Body of pancreas (tissue), 4 donors: ENCODE data around the gene NLGN1. TPM values are rescaled to one million over a fixed set of nuclear protein-coding genes. Genes with fewer than 3 reads are reported as not detected.
"Not testable (repeated sequence)": the region's sequence is repeated elsewhere in the genome, so short reads cannot be mapped to it uniquely, and the experiment has no call there.

Source experiments
- ATAC-seq: fragments of 150-250 bp; one replicate; pipeline ENCODE4 v1.9.1; 2016
- DNase-seq, 4 donors: peaks; one replicate each; pipeline ENCODE4 v3.0.0-alpha.2; 2019
- H3K27ac ChIP-seq, 4 donors: fragments of 200-600 bp; sonication (generic); 1 replicate in 3 of 4; 2 replicates in 1 of 4; pipeline versions ENCODE4 v1.5.1 to v1.6.1; 2016 to 2019; ENCODE audit warnings: mild to moderate bottlenecking in 1 of 4, mixed read lengths in 1 of 4, moderate library complexity in 1 of 4
- H3K27me3 ChIP-seq, 2 donors: fragments of 200-600 bp; sonication (generic); one replicate each; pipeline ENCODE4 v1.6.0; 2016; ENCODE audit warnings: mild to moderate bottlenecking in 1 of 2
- H3K36me3 ChIP-seq, 2 donors: fragments of 200-600 bp; sonication (generic); replicated peaks in 1 of 2; 2 replicates each; pipeline ENCODE4 v1.5.1; 2016; ENCODE audit warnings: low read depth in 2 of 2; ENCODE audit not compliant: insufficient read depth in 1 of 2
- H3K4me1 ChIP-seq: fragments of 200-600 bp; sonication (generic); one replicate; pipeline ENCODE4 v1.6.0; 2016
- H3K4me3 ChIP-seq, 2 donors: fragments of 200-600 bp; sonication (generic); 1 replicate in 1 of 2; 2 replicates in 1 of 2; pipeline ENCODE4 v1.5.1; 2016 to 2019
- H3K9me3 ChIP-seq, 3 donors: fragments of 200-600 bp; sonication (generic); 1 replicate in 2 of 3; 2 replicates in 1 of 3; pipeline ENCODE4 v1.5.1; 2016
- POLR2A ChIP-seq, 3 donors: fragments of 450-650 bp; IDR thresholded peaks; one replicate each; pipeline ENCODE4 v1.6.1; 2016; ENCODE audit warnings: antibody characterized with exemption in 3 of 3, mild to moderate bottlenecking in 2 of 3
- WGBS, 2 donors: methylation state at CpG; one replicate each; pipeline ENCODE4 v1.1.5; 2017; 5-methylcytosine and 5-hydroxymethylcytosine counted together
- intact Hi-C: fragments of 100-400 bp; cut with DNase I; formaldehyde crosslinking; loops from one replicate; pipeline ENCODE4 v1.15.1; 2023
- total RNA-seq, 2 donors: library from RNA; depleted of rRNA; stranded (reverse); fragments of >200 nt; gene quantifications; one replicate each; pipeline ENCODE4 v1.1.0, GENCODE V29; 2016
- TF ChIP-seq, protein P1 (sequence below), 7 experiments: fragments of 450-650 bp in 4 of 7; fragments of 200-600 bp in 3 of 7; sonication (generic) in 3 of 7; IDR thresholded peaks; one replicate each; pipeline ENCODE4 v1.5.1; 2016 to 2019; ENCODE audit warnings: antibody characterized with exemption in 7 of 7

NLGN1 gene
- total RNA-seq, 2 donors from 2014 or later: 0.52 to 1.3 TPM

DNA sequence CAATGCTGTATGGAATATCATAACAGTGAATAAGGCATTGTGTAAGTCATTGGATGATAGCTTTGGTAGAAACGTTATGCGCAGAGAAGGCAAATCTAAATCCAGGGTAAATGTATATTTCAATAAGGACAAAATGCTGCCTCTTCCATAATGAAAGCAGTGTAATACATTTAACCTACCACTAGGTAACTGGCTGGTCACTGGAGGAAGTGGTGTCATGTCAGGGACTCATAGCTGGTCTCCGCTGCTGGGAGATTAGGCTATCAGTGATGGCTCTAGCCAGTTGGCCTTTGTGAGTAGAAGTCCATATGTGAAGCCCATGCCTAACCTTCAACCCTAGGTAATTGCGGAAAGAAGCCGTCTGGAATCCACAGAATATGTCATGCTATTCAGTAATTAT lies 140.9 kb downstream of the NLGN1 start:
- no peak overlapping the region for H3K4me3 ChIP-seq
- DNase-seq (no peak), ATAC-seq (no peak)
- no peak for TF ChIP-seq POLR2A (IDR thresholded peaks at IDR 0.05)
- TF ChIP-seq, protein P1, sequence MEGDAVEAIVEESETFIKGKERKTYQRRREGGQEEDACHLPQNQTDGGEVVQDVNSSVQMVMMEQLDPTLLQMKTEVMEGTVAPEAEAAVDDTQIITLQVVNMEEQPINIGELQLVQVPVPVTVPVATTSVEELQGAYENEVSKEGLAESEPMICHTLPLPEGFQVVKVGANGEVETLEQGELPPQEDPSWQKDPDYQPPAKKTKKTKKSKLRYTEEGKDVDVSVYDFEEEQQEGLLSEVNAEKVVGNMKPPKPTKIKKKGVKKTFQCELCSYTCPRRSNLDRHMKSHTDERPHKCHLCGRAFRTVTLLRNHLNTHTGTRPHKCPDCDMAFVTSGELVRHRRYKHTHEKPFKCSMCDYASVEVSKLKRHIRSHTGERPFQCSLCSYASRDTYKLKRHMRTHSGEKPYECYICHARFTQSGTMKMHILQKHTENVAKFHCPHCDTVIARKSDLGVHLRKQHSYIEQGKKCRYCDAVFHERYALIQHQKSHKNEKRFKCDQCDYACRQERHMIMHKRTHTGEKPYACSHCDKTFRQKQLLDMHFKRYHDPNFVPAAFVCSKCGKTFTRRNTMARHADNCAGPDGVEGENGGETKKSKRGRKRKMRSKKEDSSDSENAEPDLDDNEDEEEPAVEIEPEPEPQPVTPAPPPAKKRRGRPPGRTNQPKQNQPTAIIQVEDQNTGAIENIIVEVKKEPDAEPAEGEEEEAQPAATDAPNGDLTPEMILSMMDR (IDR thresholded peaks at IDR 0.05): no peak
- H3K4me1 ChIP-seq: no peaks in the 10 kb centered on the region
- H3K36me3 ChIP-seq: no peaks in the 10 kb centered on the region
- no peaks in the 10 kb centered on the region for H3K27me3 ChIP-seq
- H3K27ac ChIP-seq: no peak overlapping the region
- H3K9me3 ChIP-seq: no peaks in the 10 kb centered on the region
- WGBS, 2 donors: 82 to 84% methylated on average over 5 of the region's 5 CpGs
- intact Hi-C loops: no loop called here

DNA sequence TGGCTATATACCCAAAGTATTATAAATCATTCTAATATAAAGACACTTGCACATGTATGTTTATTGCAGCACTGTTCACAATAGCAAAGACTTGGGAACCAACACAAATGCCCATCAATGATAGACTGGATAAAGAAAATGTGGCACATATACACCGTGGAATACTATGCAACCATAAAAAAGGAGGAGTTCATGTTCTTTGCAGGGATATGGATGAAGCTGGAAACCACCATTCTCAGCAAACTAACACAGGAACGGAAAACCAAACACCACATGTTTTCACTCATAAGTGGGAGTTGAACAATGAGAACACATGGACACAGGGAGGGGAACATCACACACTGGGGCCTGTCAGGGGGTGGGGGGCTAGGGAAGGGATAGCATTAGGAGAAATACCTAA lies 148.0 kb downstream of the NLGN1 start:
- H3K4me3 ChIP-seq, H3K27me3 ChIP-seq, intact Hi-C loops, H3K4me1 ChIP-seq, H3K27ac ChIP-seq, H3K9me3 ChIP-seq, DNase-seq, H3K36me3 ChIP-seq, ATAC-seq: not testable (repeated sequence)
- WGBS, 2 donors: 62 to 73% methylated on average over 2 of the region's 2 CpGs

DNA sequence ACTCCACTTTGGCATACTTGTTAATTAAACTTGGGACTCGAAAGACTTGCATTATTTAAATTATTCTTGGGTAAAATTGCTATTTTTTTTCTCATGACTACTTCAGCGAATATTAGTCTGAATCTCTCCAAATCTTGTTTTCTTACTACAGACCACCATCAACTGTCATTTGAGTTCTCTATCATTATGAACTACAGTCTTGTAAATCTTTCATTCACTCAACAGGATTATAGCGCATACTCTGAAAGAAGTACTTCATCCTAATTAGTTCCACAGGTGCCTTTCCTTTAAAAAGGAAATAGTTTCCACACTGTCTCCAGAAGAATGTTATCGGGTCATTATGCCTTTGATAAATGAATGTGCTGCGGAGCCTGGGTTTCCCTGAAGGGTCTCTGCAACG lies 149.5 kb downstream of the NLGN1 start:
- DNase-seq (no peak), ATAC-seq (no peak)
- Histone ChIP-seq H3K36me3 (no peaks in the 10 kb centered on the region), H3K27ac (no peak overlapping the region), H3K27me3 (no peaks in the 10 kb centered on the region), H3K9me3 (no peaks in the 10 kb centered on the region), H3K4me1 (no peaks in the 10 kb centered on the region), H3K4me3 (no peak overlapping the region)
- intact Hi-C loops: no loop called here
- no peak for TF ChIP-seq POLR2A (IDR thresholded peaks at IDR 0.05)
- TF ChIP-seq, protein P1 (IDR thresholded peaks at IDR 0.05): no peak
- WGBS, 2 donors: 58% methylated on average over 6 of the region's 6 CpGs

DNA sequence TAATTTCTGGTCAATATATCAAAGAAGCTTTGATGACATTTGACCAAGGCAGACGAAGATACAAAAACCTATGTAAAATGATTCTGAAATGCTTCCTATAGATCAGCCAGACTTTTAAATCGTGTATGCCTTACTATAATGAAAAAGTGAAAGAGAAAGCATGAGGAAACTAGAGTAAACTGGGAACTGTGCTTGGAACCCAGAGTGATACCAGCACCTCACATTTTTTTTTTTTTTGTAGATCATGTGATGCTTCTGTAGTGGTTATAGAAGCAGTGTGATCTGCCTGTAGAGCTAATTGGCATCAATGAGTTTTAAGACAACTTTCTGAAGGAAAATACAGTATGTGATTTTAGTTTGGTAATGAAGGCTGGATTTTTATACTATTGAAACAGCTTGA lies 150.7 kb downstream of the NLGN1 start:
- ATAC-seq (no peak), DNase-seq (no peak)
- H3K4me1 ChIP-seq: no peaks in the 10 kb centered on the region
- no peak overlapping the region for H3K27ac ChIP-seq
- intact Hi-C loops: no loop called here
- H3K9me3 ChIP-seq: no peaks in the 10 kb centered on the region
- no peaks in the 10 kb centered on the region for H3K27me3 ChIP-seq
- TF ChIP-seq POLR2A (IDR thresholded peaks at IDR 0.05): no peak
- TF ChIP-seq, protein P1 (IDR thresholded peaks at IDR 0.05): no peak
- H3K36me3 ChIP-seq: no peaks in the 10 kb centered on the region
- 35 to 54% methylated on average over 2 of the region's 2 CpGs for WGBS, 2 donors
- H3K4me3 ChIP-seq: no peak overlapping the region

DNA sequence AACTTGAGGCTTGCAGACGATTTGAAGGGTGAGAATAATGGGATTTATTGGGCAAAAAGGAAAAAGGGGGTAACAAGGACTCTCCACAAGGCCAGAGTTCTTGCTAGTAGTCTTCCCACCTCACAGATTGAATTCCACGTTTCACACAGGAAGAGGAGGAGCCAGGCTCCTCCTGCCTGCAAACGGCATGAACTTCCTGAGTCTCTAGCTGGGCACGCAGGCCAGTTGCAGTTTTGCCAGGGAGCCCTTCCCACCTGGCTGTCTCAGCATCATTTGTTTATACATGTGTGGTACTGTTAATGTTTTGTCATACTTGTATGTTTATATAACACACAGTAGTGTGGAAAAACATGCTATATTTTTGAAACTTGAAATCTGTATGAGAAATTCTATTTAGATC lies 155.0 kb downstream of the NLGN1 start:
- DNase-seq: no peak
- H3K27ac ChIP-seq: no peak overlapping the region
- no peaks in the 10 kb centered on the region for H3K36me3 ChIP-seq
- H3K4me3 ChIP-seq: no peak overlapping the region
- WGBS, 2 donors: 32 to 41% methylated on average over 4 of the region's 4 CpGs
- no peak for ATAC-seq
- TF ChIP-seq POLR2A (IDR thresholded peaks at IDR 0.05): no peak
- TF ChIP-seq, protein P1 (IDR thresholded peaks at IDR 0.05): no peak
- no peaks in the 10 kb centered on the region for H3K27me3 ChIP-seq
- H3K4me1 ChIP-seq: no peaks in the 10 kb centered on the region
- intact Hi-C loops: no loop called here
- no peaks in the 10 kb centered on the region for H3K9me3 ChIP-seq
